Measurements from ENCODE around the gene TMEM229B.

TMEM229B gene

GRCh38 chr14:67492538-67492937 lies 4.0 kb upstream of the TMEM229B start:
- Histone ChIP-seq H3K9me3 (ENCODE audit: insufficient read depth, low read length, severe bottlenecking) (peaks cover 17% of the 10 kb centered on the region), H3K79me2 (ENCODE audit: insufficient read depth, low read length) (no peaks in the 10 kb centered on the region), H3K27ac (ENCODE audit: low read length) (no peak overlapping the region), H2AFZ (ENCODE audit: low read depth, low read length) (no peak overlapping the region), H3K27me3 (ENCODE audit: insufficient read depth, low read length, poor library complexity) (no peaks in the 10 kb centered on the region), H3K4me2 (ENCODE audit: insufficient read depth, low read length) (no peak overlapping the region), H3K9ac (ENCODE audit: low read depth, low read length) (no peak overlapping the region), H3K36me3 (ENCODE audit: insufficient read depth, low read length) (no peaks in the 10 kb centered on the region), H3K4me1 (ENCODE audit: insufficient read depth, low read length) (peaks cover 20% of the 10 kb centered on the region), H3K4me3 (ENCODE audit: low read depth in 1 of 2, low read length in 2 of 2) (no peak overlapping the region), H4K20me1 (ENCODE audit: insufficient read depth, low read length) (no peaks in the 10 kb centered on the region)
- DNase-seq: no peak
- no peak for TF ChIP-seq CTCF (IDR thresholded peaks at IDR 0.05; ENCODE audit: borderline replicate concordance, extremely low read depth, low read length, poor library complexity, severe bottlenecking)
- TF ChIP-seq EZH2 (IDR thresholded peaks at IDR 0.05; ENCODE audit: borderline replicate concordance, low read depth, low read length, severe bottlenecking): no peak
- no peak for ATAC-seq (ENCODE audit: insufficient read depth, low read depth)

- DNase-seq (no peak), ATAC-seq (ENCODE audit: insufficient read depth, low read depth) (no peak)
- Histone ChIP-seq H3K27ac (ENCODE audit: low read length) (no peak overlapping the region), H3K79me2 (ENCODE audit: insufficient read depth, low read length) (no peaks in the 10 kb centered on the region), H3K36me3 (ENCODE audit: insufficient read depth, low read length) (no peaks in the 10 kb centered on the region), H3K4me1 (ENCODE audit: insufficient read depth, low read length) (peaks cover 25% of the 10 kb centered on the region), H3K27me3 (ENCODE audit: insufficient read depth, low read length, poor library complexity) (no peaks in the 10 kb centered on the region), H3K4me3 (ENCODE audit: low read depth in 1 of 2, low read length in 2 of 2) (no peak overlapping the region), H2AFZ (ENCODE audit: low read depth, low read length) (no peak overlapping the region), H4K20me1 (ENCODE audit: insufficient read depth, low read length) (no peaks in the 10 kb centered on the region), H3K9ac (ENCODE audit: low read depth, low read length) (no peak overlapping the region), H3K4me2 (ENCODE audit: insufficient read depth, low read length) (no peak overlapping the region), H3K9me3 (ENCODE audit: insufficient read depth, low read length, severe bottlenecking) (peaks cover 17% of the 10 kb centered on the region)
- TF ChIP-seq CTCF (IDR thresholded peaks at IDR 0.05; ENCODE audit: borderline replicate concordance, extremely low read depth, low read length, poor library complexity, severe bottlenecking) (no peak), EZH2 (IDR thresholded peaks at IDR 0.05; ENCODE audit: borderline replicate concordance, low read depth, low read length, severe bottlenecking) (no peak)
These were observed 3.4 kb upstream of the TMEM229B start for GRCh38 chr14:67491741-67492507.

- Histone ChIP-seq H3K79me2 (ENCODE audit: insufficient read depth, low read length) (no peaks in the 10 kb centered on the region), H3K9me3 (ENCODE audit: insufficient read depth, low read length, severe bottlenecking) (peaks cover 17% of the 10 kb centered on the region), H3K27ac (ENCODE audit: low read length) (no peak overlapping the region), H3K4me3 (ENCODE audit: low read depth in 1 of 2, low read length in 2 of 2) (no peak overlapping the region), H3K27me3 (ENCODE audit: insufficient read depth, low read length, poor library complexity) (no peaks in the 10 kb centered on the region), H3K4me2 (ENCODE audit: insufficient read depth, low read length) (no peak overlapping the region), H3K36me3 (ENCODE audit: insufficient read depth, low read length) (no peaks in the 10 kb centered on the region; the same call in 1 of the 2 replicates), H2AFZ (ENCODE audit: low read depth, low read length) (no peak overlapping the region), H3K4me1 (ENCODE audit: insufficient read depth, low read length) (peaks cover 25% of the 10 kb centered on the region), H3K9ac (ENCODE audit: low read depth, low read length) (no peak overlapping the region), H4K20me1 (ENCODE audit: insufficient read depth, low read length) (no peaks in the 10 kb centered on the region)
- ATAC-seq (ENCODE audit: insufficient read depth, low read depth) (no peak), DNase-seq (no peak)
- no peak for TF ChIP-seq EZH2 (IDR thresholded peaks at IDR 0.05; ENCODE audit: borderline replicate concordance, low read depth, low read length, severe bottlenecking)
- no peak for TF ChIP-seq CTCF (IDR thresholded peaks at IDR 0.05; ENCODE audit: borderline replicate concordance, extremely low read depth, low read length, poor library complexity, severe bottlenecking)
These were observed 2.8 kb upstream of the TMEM229B start for GRCh38 chr14:67491285-67491684.

Data from DND-41 (cell line).